Heart left ventricle (tissue), 13 donors: ENCODE data around the gene GOLGA1.

Experiments used
- POLR2A ChIP-seq, 2 donors: fragments of 450-650 bp; IDR thresholded peaks; one replicate each; pipeline ENCODE4 v1.6.1; 2017; ENCODE audit warnings: antibody characterized with exemption in 2 of 2, mild to moderate bottlenecking in 2 of 2, moderate library complexity in 2 of 2
- TF ChIP-seq, protein P1 (sequence below), 12 donors: fragments of 200-600 bp; sonication (generic) in 4 of 12; IDR thresholded peaks; one replicate each; pipeline versions ENCODE4 v1.5.0 to v1.8.0; 2018 to 2022; ENCODE audit warnings: antibody characterized with exemption in 12 of 12, mild to moderate bottlenecking in 5 of 12
- donor health status: ischemic (EF 13 %, LVEDD 7.1; RV severe dilation, severe dysfunction).
- donor health status: DM: no; HTN: yes; CAD: no.
- donor health status: DM: no; HTN: no; CAD: no.
- donor health status: ischemic (EF 25% LVEDD 6.9; RV normal size, moderate dysfunction).
- donor health status: ischemic (EF 25% LVEDD 5.7; RV mildly dilated, moderate dysfunction).
- donor health status: ischemic (EF 35%, LVEDD 5.7; RV mildly dilated, moderate dysfunction).
- donor health status: nonischemic (EF 11% LVEDD 7.7; RV severe dilation, severe dysfunction).
- donor health status: DM: yes; HTN: yes; CAD: no.
- donor health status: PGD.
- donor health status: ischemic (EF 29% LVEDD 5.4; RV normal size, mild dysfunction).
- donor health status: nonischemic (EF 23%, LVEDD 6.1; RV moderate dilation, normal function).

DNA sequence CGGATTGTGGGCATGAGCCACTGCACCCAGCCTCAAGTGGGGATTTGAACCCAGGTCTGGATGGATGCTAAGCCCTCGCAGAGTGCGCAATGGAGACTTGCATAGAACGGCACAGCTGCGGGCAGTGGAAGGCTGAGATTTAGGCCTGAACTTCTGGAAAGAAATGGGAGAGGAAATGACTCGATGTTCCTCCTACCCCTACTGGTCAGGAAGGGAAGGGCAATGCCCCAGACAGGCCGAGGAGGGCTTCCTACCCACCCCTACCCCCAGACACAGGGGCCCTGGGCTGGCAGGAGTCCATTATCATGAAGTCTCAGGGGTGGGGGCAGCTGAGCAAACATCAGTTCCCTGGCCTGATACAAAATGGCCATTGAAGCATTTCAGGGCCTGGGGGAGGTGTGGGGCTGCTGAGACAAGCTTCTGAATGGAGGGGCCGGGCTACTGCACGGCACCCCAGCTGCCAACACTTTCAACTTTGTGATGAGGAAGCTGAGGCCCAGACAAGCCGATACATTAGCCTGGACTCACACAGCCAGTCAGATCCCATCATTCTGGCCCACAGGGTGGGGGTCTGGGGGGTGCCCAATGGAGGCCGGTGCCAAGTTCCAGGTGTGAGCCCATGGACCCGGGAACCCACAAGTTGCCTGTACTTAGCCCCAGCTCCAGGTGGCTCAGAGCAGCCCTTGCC lies 101.1 kb downstream of the GOLGA1 start:
- TF ChIP-seq, protein P1, sequence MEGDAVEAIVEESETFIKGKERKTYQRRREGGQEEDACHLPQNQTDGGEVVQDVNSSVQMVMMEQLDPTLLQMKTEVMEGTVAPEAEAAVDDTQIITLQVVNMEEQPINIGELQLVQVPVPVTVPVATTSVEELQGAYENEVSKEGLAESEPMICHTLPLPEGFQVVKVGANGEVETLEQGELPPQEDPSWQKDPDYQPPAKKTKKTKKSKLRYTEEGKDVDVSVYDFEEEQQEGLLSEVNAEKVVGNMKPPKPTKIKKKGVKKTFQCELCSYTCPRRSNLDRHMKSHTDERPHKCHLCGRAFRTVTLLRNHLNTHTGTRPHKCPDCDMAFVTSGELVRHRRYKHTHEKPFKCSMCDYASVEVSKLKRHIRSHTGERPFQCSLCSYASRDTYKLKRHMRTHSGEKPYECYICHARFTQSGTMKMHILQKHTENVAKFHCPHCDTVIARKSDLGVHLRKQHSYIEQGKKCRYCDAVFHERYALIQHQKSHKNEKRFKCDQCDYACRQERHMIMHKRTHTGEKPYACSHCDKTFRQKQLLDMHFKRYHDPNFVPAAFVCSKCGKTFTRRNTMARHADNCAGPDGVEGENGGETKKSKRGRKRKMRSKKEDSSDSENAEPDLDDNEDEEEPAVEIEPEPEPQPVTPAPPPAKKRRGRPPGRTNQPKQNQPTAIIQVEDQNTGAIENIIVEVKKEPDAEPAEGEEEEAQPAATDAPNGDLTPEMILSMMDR (IDR thresholded peaks at IDR 0.05), result peak; percentile 15 to 56 (median 40)
- TF ChIP-seq POLR2A (IDR thresholded peaks at IDR 0.05), result no peak
